Endothelial cell of umbilical vein (primary cell): ENCODE measurements around the gene LRRC59.

Experiments
- CTCF ChIP-seq, 2 donors: IDR thresholded peaks; 1 replicate in 1 of 2; 2 replicates in 1 of 2; pipeline ENCODE4 v1.5.1; 2011; ENCODE audit warnings: low read length in 2 of 2, mild to moderate bottlenecking in 2 of 2, moderate library complexity in 2 of 2, control low read depth in 1 of 2, inconsistent platforms in 1 of 2, low read depth in 1 of 2; ENCODE audit not compliant: insufficient read depth in 1 of 2; ENCODE audit errors: extremely low read depth in 1 of 2
- EZH2 ChIP-seq: IDR thresholded peaks from 2 replicates; pipeline ENCODE4 v1.6.1; 2012; ENCODE audit warnings: borderline replicate concordance, low read depth, mild to moderate bottlenecking, moderate library complexity, low read length, inconsistent platforms; ENCODE audit not compliant: severe bottlenecking
- FOS ChIP-seq: IDR thresholded peaks from 2 replicates; pipeline ENCODE4 v1.6.1; 2011; ENCODE audit warnings: mild to moderate bottlenecking, low read length, moderate library complexity, borderline replicate concordance; ENCODE audit not compliant: insufficient read depth
- GATA2 ChIP-seq: IDR thresholded peaks from 2 replicates; pipeline ENCODE4 v1.7.0; 2011; ENCODE audit warnings: low read depth, mild to moderate bottlenecking, moderate library complexity, mixed read lengths, low read length; ENCODE audit not compliant: insufficient read length, insufficient read depth
- JUN ChIP-seq: IDR thresholded peaks from 2 replicates; pipeline ENCODE4 v1.6.1; 2011; ENCODE audit warnings: borderline replicate concordance, low read depth; ENCODE audit not compliant: insufficient read length, insufficient read depth
- MAX ChIP-seq: IDR thresholded peaks from 2 replicates; pipeline ENCODE4 v1.6.1; 2011; ENCODE audit not compliant: insufficient read depth, insufficient read length
- MYC ChIP-seq: IDR thresholded peaks from one replicate; pipeline ENCODE4 v1.6.1; 2011; ENCODE audit warnings: mild to moderate bottlenecking, low read depth, low read length
- POLR2A ChIP-seq: IDR thresholded peaks from 2 replicates; pipeline ENCODE4 v1.6.1; 2012; ENCODE audit warnings: low read depth, mild to moderate bottlenecking, control low read depth, low read length
- POLR2AphosphoS5 ChIP-seq: IDR thresholded peaks from 2 replicates; pipeline ENCODE4 v1.6.1; 2012; ENCODE audit warnings: low read depth, mild to moderate bottlenecking, control low read depth, low read length, moderate library complexity; ENCODE audit not compliant: insufficient read depth

GRCh38 chr17:50349243-50349600 lies 48.1 kb downstream of the LRRC59 start:
- no peak for TF ChIP-seq GATA2
- TF ChIP-seq EZH2: no peak
- TF ChIP-seq POLR2A: no peak
- TF ChIP-seq CTCF (IDR thresholded peaks at IDR 0.05; ENCODE audit: extremely low read depth in 1 of 2, insufficient read depth in 1 of 2, low read depth in 1 of 2, low read length in 2 of 2): no peak
- TF ChIP-seq FOS: no peak
- TF ChIP-seq JUN: no peak
- no peak for TF ChIP-seq MAX
- no peak for TF ChIP-seq MYC
- TF ChIP-seq POLR2AphosphoS5: no peak
